Neural cell (in vitro differentiated cells): ENCODE data around the gene EXOC3L1. TPM values are rescaled to one million over a fixed set of nuclear protein-coding genes. Genes with fewer than 3 reads are reported as not detected.

Source experiments
- H2AFZ ChIP-seq: fragments of 200-600, 300-800 bp; sonication (generic), shearing (Covaris generic); 2 replicates; pipeline ENCODE4 v1.6.0; 2014; ENCODE audit warnings: low read depth, mild to moderate bottlenecking, antibody characterized with exemption, low read length, moderate library complexity
- H3F3A ChIP-seq: fragments of 200-600 bp; shearing (Covaris generic); 2 replicates; pipeline ENCODE4 v1.6.1; 2016; ENCODE audit warnings: mild to moderate bottlenecking, moderate library complexity, mixed read lengths, antibody characterized with exemption, low read length; ENCODE audit not compliant: insufficient read depth, poor library complexity, severe bottlenecking
- H3K27ac ChIP-seq: fragments of 200-600, 300-800 bp; sonication (generic), shearing (Covaris generic); 2 replicates; pipeline ENCODE4 v1.5.1; 2014; ENCODE audit warnings: mild to moderate bottlenecking, low read length, moderate library complexity
- H3K27me3 ChIP-seq: fragments of 300-800, 200-600 bp; sonication (generic), shearing (Covaris generic); 2 replicates; pipeline ENCODE4 v1.6.0; 2014; ENCODE audit warnings: mild to moderate bottlenecking, low read depth, low read length, moderate library complexity; ENCODE audit not compliant: insufficient read depth
- H3K36me3 ChIP-seq: fragments of 300-800, 200-600 bp; sonication (generic), shearing (Covaris generic); 2 replicates; pipeline ENCODE4 v1.5.1; 2014; ENCODE audit warnings: mild to moderate bottlenecking, antibody characterized with exemption, low read length, moderate library complexity; ENCODE audit not compliant: insufficient read depth
- H3K4me2 ChIP-seq: fragments of 300-800, 200-600 bp; sonication (generic), shearing (Covaris generic); 2 replicates; pipeline ENCODE4 v1.6.0; 2014; ENCODE audit warnings: mild to moderate bottlenecking, low read length
- H3K4me3 ChIP-seq: fragments of 300-800, 200-600 bp; sonication (generic), shearing (Covaris generic); 2 replicates; pipeline ENCODE4 v1.5.1; 2014; ENCODE audit warnings: mild to moderate bottlenecking, low read length, moderate library complexity
- H3K79me2 ChIP-seq: fragments of 200-600 bp; shearing (Covaris generic); replicated peaks from 2 replicates; pipeline ENCODE4 v1.6.0; 2014; ENCODE audit warnings: mild to moderate bottlenecking, low read length, moderate library complexity; ENCODE audit not compliant: insufficient read depth
- H3K9ac ChIP-seq: fragments of 300-800, 200-600 bp; sonication (generic), shearing (Covaris generic); 2 replicates; pipeline ENCODE4 v1.6.1; 2016; ENCODE audit warnings: mild to moderate bottlenecking, low read length, mixed read lengths
- H3K9me2 ChIP-seq: fragments of 200-600 bp; shearing (Covaris generic); 2 replicates; pipeline ENCODE4 v1.6.1; 2016; ENCODE audit warnings: mild to moderate bottlenecking, low read length, mixed read lengths; ENCODE audit not compliant: insufficient read depth
- H3K9me3 ChIP-seq: fragments of 200-600, 300-800 bp; sonication (generic), shearing (Covaris generic); 2 replicates; pipeline ENCODE4 v1.6.1; 2016; ENCODE audit warnings: mild to moderate bottlenecking, mixed run types, low read length, moderate library complexity, mixed read lengths
- H4K20me1 ChIP-seq: fragments of 200-600 bp; shearing (Covaris generic); 2 replicates; pipeline ENCODE4 v1.6.1; 2016; ENCODE audit warnings: mild to moderate bottlenecking, mixed run types; ENCODE audit not compliant: insufficient read depth
- EP300 ChIP-seq: fragments of 450-650 bp; conservative IDR thresholded peaks from 2 replicates; pipeline ENCODE4 v1.6.1; 2014; ENCODE audit warnings: antibody characterized with exemption, mild to moderate bottlenecking, moderate library complexity; ENCODE audit not compliant: poor library complexity, severe bottlenecking
- EZH2 ChIP-seq: fragments of 200-600, 300-800 bp; shearing (Covaris generic), sonication (generic); IDR thresholded peaks from 2 replicates; pipeline ENCODE4 v1.6.1; 2014; ENCODE audit warnings: antibody characterized with exemption, low read length, borderline replicate concordance, mild to moderate bottlenecking; ENCODE audit not compliant: insufficient read depth, poor library complexity, severe bottlenecking
- MXI1 ChIP-seq: fragments of 450-650 bp; conservative IDR thresholded peaks from 2 replicates; pipeline ENCODE4 v1.6.1; 2014; ENCODE audit warnings: antibody characterized with exemption, mild to moderate bottlenecking; ENCODE audit not compliant: poor library complexity, severe bottlenecking
- POLR2AphosphoS5 ChIP-seq: IDR thresholded peaks from 2 replicates; pipeline ENCODE4 v1.6.1; 2012
- RAD21 ChIP-seq: fragments of 450-650 bp; conservative IDR thresholded peaks from 2 replicates; pipeline ENCODE4 v1.6.1; 2014; ENCODE audit warnings: antibody characterized with exemption, mild to moderate bottlenecking, moderate library complexity
- SMC3 ChIP-seq: fragments of 450-650 bp; conservative IDR thresholded peaks from 2 replicates; pipeline ENCODE4 v1.6.1; 2014; ENCODE audit warnings: antibody characterized with exemption, mild to moderate bottlenecking, moderate library complexity; ENCODE audit not compliant: poor library complexity
- TAF1 ChIP-seq: IDR thresholded peaks from 2 replicates; pipeline ENCODE4 v1.6.1; 2012; ENCODE audit warnings: low read depth
- polyA plus RNA-seq: library from polyadenylated mRNA; depleted of rRNA; stranded (reverse); fragments of >200 nt; gene quantifications from 2 replicates; pipeline ENCODE4 v1.2.3, GENCODE V29; 2014
- TF ChIP-seq, protein P1 (sequence below): IDR thresholded peaks from 2 replicates; pipeline ENCODE4 v1.6.1; 2012; ENCODE audit warnings: borderline replicate concordance
- TF ChIP-seq, protein P2 (sequence below): fragments of 450-650 bp; IDR thresholded peaks from 2 replicates; pipeline ENCODE4 v1.5.1; 2014; ENCODE audit warnings: antibody characterized with exemption, mild to moderate bottlenecking, moderate library complexity; ENCODE audit not compliant: poor library complexity, severe bottlenecking

Gene EXOC3L1
- polyA plus RNA-seq, 1 donor from 2014 or later, result 0.43 TPM

DNA sequence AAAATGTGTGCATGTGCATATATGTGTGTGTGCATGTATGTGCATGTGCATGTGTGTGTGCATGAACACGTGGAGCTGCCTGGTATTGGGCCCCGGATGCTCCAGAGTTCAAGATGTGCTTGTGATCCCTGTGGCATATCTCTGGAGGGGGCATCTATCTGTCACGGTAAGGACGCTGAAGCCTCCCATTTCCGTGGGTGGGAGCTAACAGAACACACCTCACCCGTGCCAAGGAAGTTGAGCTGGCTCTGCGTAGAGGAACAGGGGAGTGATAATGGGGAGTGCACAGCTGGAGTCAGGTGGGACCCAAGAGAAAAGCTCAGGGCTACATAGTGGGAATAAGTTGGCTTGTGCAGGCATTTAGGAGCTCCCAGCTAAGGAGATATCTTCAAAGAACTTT is 21.7 kb upstream of the EXOC3L1 start:
- no peaks in the 10 kb centered on the region for H4K20me1 ChIP-seq
- H3K79me2 ChIP-seq, result no peaks in the 10 kb centered on the region
- H3K4me2 ChIP-seq, result no peak overlapping the region
- H3F3A ChIP-seq, result no peaks in the 10 kb centered on the region
- H3K27ac ChIP-seq, result no peak overlapping the region
- no peaks in the 10 kb centered on the region for H3K9me2 ChIP-seq
- H3K36me3 ChIP-seq, result no peaks in the 10 kb centered on the region
- no peak overlapping the region for H3K4me3 ChIP-seq
- no peaks in the 10 kb centered on the region for H3K27me3 ChIP-seq
- no peak overlapping the region for H3K9ac ChIP-seq
- no peak overlapping the region for H2AFZ ChIP-seq
- TF ChIP-seq, protein P1, sequence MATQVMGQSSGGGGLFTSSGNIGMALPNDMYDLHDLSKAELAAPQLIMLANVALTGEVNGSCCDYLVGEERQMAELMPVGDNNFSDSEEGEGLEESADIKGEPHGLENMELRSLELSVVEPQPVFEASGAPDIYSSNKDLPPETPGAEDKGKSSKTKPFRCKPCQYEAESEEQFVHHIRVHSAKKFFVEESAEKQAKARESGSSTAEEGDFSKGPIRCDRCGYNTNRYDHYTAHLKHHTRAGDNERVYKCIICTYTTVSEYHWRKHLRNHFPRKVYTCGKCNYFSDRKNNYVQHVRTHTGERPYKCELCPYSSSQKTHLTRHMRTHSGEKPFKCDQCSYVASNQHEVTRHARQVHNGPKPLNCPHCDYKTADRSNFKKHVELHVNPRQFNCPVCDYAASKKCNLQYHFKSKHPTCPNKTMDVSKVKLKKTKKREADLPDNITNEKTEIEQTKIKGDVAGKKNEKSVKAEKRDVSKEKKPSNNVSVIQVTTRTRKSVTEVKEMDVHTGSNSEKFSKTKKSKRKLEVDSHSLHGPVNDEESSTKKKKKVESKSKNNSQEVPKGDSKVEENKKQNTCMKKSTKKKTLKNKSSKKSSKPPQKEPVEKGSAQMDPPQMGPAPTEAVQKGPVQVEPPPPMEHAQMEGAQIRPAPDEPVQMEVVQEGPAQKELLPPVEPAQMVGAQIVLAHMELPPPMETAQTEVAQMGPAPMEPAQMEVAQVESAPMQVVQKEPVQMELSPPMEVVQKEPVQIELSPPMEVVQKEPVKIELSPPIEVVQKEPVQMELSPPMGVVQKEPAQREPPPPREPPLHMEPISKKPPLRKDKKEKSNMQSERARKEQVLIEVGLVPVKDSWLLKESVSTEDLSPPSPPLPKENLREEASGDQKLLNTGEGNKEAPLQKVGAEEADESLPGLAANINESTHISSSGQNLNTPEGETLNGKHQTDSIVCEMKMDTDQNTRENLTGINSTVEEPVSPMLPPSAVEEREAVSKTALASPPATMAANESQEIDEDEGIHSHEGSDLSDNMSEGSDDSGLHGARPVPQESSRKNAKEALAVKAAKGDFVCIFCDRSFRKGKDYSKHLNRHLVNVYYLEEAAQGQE, result no peak
- TF ChIP-seq, protein P2, sequence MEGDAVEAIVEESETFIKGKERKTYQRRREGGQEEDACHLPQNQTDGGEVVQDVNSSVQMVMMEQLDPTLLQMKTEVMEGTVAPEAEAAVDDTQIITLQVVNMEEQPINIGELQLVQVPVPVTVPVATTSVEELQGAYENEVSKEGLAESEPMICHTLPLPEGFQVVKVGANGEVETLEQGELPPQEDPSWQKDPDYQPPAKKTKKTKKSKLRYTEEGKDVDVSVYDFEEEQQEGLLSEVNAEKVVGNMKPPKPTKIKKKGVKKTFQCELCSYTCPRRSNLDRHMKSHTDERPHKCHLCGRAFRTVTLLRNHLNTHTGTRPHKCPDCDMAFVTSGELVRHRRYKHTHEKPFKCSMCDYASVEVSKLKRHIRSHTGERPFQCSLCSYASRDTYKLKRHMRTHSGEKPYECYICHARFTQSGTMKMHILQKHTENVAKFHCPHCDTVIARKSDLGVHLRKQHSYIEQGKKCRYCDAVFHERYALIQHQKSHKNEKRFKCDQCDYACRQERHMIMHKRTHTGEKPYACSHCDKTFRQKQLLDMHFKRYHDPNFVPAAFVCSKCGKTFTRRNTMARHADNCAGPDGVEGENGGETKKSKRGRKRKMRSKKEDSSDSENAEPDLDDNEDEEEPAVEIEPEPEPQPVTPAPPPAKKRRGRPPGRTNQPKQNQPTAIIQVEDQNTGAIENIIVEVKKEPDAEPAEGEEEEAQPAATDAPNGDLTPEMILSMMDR, result no peak
- TF ChIP-seq POLR2AphosphoS5, result no peak
- no peaks in the 10 kb centered on the region for H3K9me3 ChIP-seq

DNA sequence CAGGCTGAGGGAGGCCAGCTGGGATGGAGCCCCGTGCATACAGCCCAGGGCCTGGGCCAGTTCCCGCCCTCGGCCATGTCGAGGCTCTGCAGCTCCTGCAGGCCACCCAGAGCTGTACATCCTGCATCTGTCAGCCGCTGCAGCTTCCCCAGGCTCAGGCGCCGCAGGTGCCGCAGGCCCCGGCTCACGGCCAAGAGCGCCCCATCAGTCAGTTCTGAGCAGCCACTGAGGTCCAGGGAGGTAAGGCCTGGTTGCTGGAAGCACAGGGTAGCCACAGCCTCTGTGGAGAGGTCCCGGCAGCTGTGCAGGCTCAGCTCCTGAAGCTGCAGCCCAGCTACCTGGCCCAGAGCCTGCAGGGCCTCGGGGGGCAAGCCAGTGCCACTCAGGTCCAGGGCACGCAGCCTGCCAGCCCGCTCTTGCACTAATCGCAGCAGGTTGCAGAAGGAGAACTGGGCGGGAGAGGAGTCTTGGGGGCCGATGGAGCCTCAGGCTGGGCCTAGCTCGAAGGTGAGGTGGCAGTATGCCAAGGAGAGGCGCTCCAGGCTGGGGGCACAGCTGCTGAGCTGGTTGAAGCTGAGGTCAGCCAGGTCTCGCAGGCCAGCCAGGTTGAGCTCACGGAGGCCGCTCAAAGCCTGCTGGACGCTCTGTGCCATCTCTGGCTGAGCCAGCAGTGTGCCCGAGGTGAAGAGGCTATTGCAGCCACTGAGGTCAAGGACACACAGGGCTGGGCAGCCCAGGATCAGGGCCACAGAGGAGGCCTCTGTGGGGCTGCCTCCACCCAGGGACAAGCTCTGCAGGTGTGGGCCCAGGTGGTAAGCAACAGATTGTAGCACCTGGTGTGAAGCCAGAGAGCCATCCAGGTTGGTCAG is 20.4 kb upstream of the EXOC3L1 start:
- Histone ChIP-seq H3K4me3 (no peak overlapping the region), H4K20me1 (no peaks in the 10 kb centered on the region), H2AFZ (no peak overlapping the region), H3K9me3 (no peaks in the 10 kb centered on the region), H3F3A (no peaks in the 10 kb centered on the region), H3K9me2 (no peaks in the 10 kb centered on the region), H3K9ac (no peak overlapping the region), H3K79me2 (no peaks in the 10 kb centered on the region), H3K36me3 (no peaks in the 10 kb centered on the region), H3K4me2 (no peak overlapping the region), H3K27me3 (no peaks in the 10 kb centered on the region), H3K27ac (no peak overlapping the region)
- TF ChIP-seq, protein P1, result no peak
- TF ChIP-seq EZH2, result no peak
- TF ChIP-seq SMC3, result no peak
- no peak for TF ChIP-seq TAF1
- TF ChIP-seq, protein P2, result no peak
- TF ChIP-seq POLR2AphosphoS5, result no peak
- TF ChIP-seq EP300, result no peak
- TF ChIP-seq MXI1, result no peak
- no peak for TF ChIP-seq RAD21
